ENCODE results near the gene CTSK. TPM values are rescaled to one million over a fixed set of nuclear protein-coding genes. Genes with fewer than 3 reads are reported as not detected.
A peak's percentile ranks its signal among the peaks of the same experiment; 100 is the strongest.

The CTSK gene
- total RNA-seq, 1 donor from 2014 or later = 2.4 TPM

DNA sequence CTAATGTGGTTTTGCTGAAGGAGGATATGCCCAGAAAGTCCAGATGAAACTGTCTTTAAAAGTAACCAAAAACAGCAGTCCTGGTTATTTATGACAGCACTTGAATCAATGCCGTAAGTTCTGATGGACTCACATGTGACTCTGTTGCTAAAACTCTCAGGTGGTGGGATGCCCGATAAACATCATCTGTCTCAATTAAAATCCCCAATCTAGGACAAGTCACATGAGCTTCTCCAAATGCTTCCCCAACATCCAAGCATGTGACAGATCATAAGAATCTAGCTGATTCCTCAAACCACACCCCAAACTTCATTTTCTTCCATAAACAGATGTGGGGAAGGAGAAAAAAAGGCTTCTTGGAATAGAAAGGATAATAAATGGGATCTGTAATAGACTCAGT, 786 bp upstream of the CTSK start:
- TF ChIP-seq, protein P1, sequence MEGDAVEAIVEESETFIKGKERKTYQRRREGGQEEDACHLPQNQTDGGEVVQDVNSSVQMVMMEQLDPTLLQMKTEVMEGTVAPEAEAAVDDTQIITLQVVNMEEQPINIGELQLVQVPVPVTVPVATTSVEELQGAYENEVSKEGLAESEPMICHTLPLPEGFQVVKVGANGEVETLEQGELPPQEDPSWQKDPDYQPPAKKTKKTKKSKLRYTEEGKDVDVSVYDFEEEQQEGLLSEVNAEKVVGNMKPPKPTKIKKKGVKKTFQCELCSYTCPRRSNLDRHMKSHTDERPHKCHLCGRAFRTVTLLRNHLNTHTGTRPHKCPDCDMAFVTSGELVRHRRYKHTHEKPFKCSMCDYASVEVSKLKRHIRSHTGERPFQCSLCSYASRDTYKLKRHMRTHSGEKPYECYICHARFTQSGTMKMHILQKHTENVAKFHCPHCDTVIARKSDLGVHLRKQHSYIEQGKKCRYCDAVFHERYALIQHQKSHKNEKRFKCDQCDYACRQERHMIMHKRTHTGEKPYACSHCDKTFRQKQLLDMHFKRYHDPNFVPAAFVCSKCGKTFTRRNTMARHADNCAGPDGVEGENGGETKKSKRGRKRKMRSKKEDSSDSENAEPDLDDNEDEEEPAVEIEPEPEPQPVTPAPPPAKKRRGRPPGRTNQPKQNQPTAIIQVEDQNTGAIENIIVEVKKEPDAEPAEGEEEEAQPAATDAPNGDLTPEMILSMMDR (IDR thresholded peaks at IDR 0.05; ENCODE audit: insufficient read depth, low read length, severe bottlenecking) = no peak
- no peak for FAIRE-seq
- no peaks in the 10 kb centered on the region for H3K27me3 ChIP-seq (ENCODE audit: control insufficient read depth, insufficient read depth, low read length)

GRCh38 chr1:150807249-150808023, 624 bp downstream of the CTSK start:
- Histone ChIP-seq H3K4me3 (ENCODE audit: low read depth, low read length) (no peak overlapping the region), H3K27me3 (ENCODE audit: control insufficient read depth, insufficient read depth, low read length) (no peaks in the 10 kb centered on the region), H3K36me3 (ENCODE audit: control insufficient read depth, insufficient read depth, low read length) (peaks cover 1% of the 10 kb centered on the region)
- FAIRE-seq (no peak), DNase-seq (ENCODE audit: low read depth) (no peak)
- TF ChIP-seq, protein P1 (IDR thresholded peaks at IDR 0.05; ENCODE audit: insufficient read depth, low read length, severe bottlenecking) = no peak

More for the DNA sequence above, 786 bp upstream of the CTSK start:
- H3K4me3 ChIP-seq (ENCODE audit: low read depth, low read length) = no peak overlapping the region
- peaks cover 1% of the 10 kb centered on the region for H3K36me3 ChIP-seq (ENCODE audit: control insufficient read depth, insufficient read depth, low read length)
- no peak for DNase-seq (ENCODE audit: low read depth)

DNA sequence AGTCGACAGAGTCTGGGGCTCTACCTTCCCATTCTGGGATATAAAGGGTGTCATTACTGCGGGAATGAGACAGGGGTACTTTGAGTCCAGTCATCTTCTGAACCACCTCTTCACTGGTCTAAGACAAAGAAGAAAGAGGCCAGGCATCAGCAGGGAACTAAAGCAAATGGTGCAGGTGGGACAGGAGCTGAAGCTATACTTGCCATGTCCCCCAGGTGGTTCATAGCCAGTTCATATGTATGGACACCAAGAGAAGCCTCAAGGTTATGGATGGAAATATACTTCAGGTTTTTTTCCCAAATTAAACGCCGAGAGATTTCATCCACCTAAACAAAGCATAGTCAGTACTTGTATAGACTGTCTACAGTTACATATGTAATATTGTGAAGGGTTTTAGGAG, 2.2 kb downstream of the CTSK start:
- TF ChIP-seq, protein P1 (IDR thresholded peaks at IDR 0.05; ENCODE audit: insufficient read depth, low read length, severe bottlenecking) = no peak
- FAIRE-seq (no peak), DNase-seq (ENCODE audit: low read depth) (no peak)
- H3K4me3 ChIP-seq (ENCODE audit: low read depth, low read length) = no peak overlapping the region
- no peaks in the 10 kb centered on the region for H3K27me3 ChIP-seq (ENCODE audit: control insufficient read depth, insufficient read depth, low read length)
- H3K36me3 ChIP-seq (ENCODE audit: control insufficient read depth, insufficient read depth, low read length) = no peaks in the 10 kb centered on the region

- no peaks in the 10 kb centered on the region for H3K36me3 ChIP-seq (ENCODE audit: control insufficient read depth, insufficient read depth, low read length)
- no peaks in the 10 kb centered on the region for H3K27me3 ChIP-seq (ENCODE audit: control insufficient read depth, insufficient read depth, low read length)
- FAIRE-seq (no peak), DNase-seq (ENCODE audit: low read depth) (peak; percentile 57)
- no peak overlapping the region for H3K4me3 ChIP-seq (ENCODE audit: low read depth, low read length)
- TF ChIP-seq, protein P1 (IDR thresholded peaks at IDR 0.05; ENCODE audit: insufficient read depth, low read length, severe bottlenecking) = no peak
Observed at GRCh38 chr1:150804671-150805070, 3.4 kb downstream of the CTSK start.

GRCh38 chr1:150799089-150799488, 9.0 kb downstream of the CTSK start:
- H3K4me3 ChIP-seq (ENCODE audit: low read depth, low read length) = no peak overlapping the region
- H3K27me3 ChIP-seq (ENCODE audit: control insufficient read depth, insufficient read depth, low read length) = no peaks in the 10 kb centered on the region
- TF ChIP-seq, protein P1 (IDR thresholded peaks at IDR 0.05; ENCODE audit: insufficient read depth, low read length, severe bottlenecking) = no peak
- H3K36me3 ChIP-seq (ENCODE audit: control insufficient read depth, insufficient read depth, low read length) = no peaks in the 10 kb centered on the region
- DNase-seq (ENCODE audit: low read depth) (no peak), FAIRE-seq (no peak)

DNA sequence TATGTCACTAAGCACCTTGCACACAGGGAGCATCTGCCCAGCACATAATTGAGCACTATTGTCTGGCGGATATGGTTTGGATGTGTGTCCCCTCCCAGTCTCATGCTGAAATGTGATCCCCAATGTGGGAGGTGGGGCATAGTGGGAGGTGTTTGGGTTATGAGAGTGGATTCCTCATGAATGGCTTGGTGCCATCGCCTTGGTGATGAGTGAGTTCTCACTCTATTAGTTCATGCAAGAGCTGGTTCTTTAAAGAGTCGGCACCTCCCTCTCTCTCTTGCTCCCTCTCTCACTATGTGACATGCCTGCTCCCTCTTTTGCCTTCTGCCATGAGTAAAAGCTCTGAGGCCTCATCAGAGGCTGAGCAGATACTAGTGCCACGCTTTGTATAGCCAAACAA, 9.5 kb downstream of the CTSK start:
- TF ChIP-seq, protein P1 (IDR thresholded peaks at IDR 0.05; ENCODE audit: insufficient read depth, low read length, severe bottlenecking) = no peak
- no peak for DNase-seq (ENCODE audit: low read depth)
- no peak for FAIRE-seq
- Histone ChIP-seq H3K4me3 (ENCODE audit: low read depth, low read length) (no peak overlapping the region), H3K36me3 (ENCODE audit: control insufficient read depth, insufficient read depth, low read length) (no peaks in the 10 kb centered on the region), H3K27me3 (ENCODE audit: control insufficient read depth, insufficient read depth, low read length) (no peaks in the 10 kb centered on the region)
